H4 (cell line): ENCODE data around the gene PCDHGC3. TPM values are rescaled to one million over a fixed set of nuclear protein-coding genes. Genes with fewer than 3 reads are reported as not detected.

Experiments
- DNase-seq: peaks from one replicate; pipeline ENCODE4 v3.0.0-alpha.2; 2015; ENCODE audit warnings: low spot score
- total RNA-seq: library from RNA; depleted of rRNA; stranded (reverse); fragments of >200 nt; shearing (Covaris generic); gene quantifications from 2 replicates; pipeline ENCODE4 v1.2.3, GENCODE V29; 2014; rRNA removed

PCDHGC3 gene
- total RNA-seq, 1 experiment from 2014 or later = 61.5 TPM

- no peak for DNase-seq
Observed at GRCh38 chr5:141523991-141524390, 48.2 kb downstream of the PCDHGC3 start.

- peak; percentile 97 for DNase-seq
Observed at GRCh38 chr5:141524604-141525597, 49.1 kb downstream of the PCDHGC3 start.

GRCh38 chr5:141525653-141526052, 49.9 kb downstream of the PCDHGC3 start:
- no peak for DNase-seq

GRCh38 chr5:141527426-141527825, 51.7 kb downstream of the PCDHGC3 start:
- DNase-seq = no peak

Other genes starting within 250 kb of the PCDHGC3 start
- gene PCDHB15, start 230.6 kb upstream of the PCDHGC3 start, total RNA-seq = 0.16 and 2.1 TPM in 2 replicates
- gene SLC25A2, start 171.9 kb upstream of the PCDHGC3 start, total RNA-seq = not detected in 2 replicates
- gene TAF7, start 155.2 kb upstream of the PCDHGC3 start, total RNA-seq = 51.2 and 74.8 TPM in 2 replicates
- 0.51 and 1.6 TPM in 2 replicates for gene PCDHGA1, start 145.5 kb upstream of the PCDHGC3 start, total RNA-seq
- gene PCDHGA2, start 137.2 kb upstream of the PCDHGC3 start, total RNA-seq = 0.99 and 1.6 TPM in 2 replicates
- gene PCDHGA3, start 132.1 kb upstream of the PCDHGC3 start, total RNA-seq = 10.3 and 11.5 TPM in 2 replicates
- 0.43 and 3.1 TPM in 2 replicates for gene PCDHGB1, start 125.9 kb upstream of the PCDHGC3 start, total RNA-seq
- gene PCDHGA4, start 120.9 kb upstream of the PCDHGC3 start, total RNA-seq = 0.74 and 0.97 TPM in 2 replicates
- 1.6 and 1.9 TPM in 2 replicates for gene PCDHGB2, start 116.0 kb upstream of the PCDHGC3 start, total RNA-seq
- gene PCDHGA5, start 111.8 kb upstream of the PCDHGC3 start, total RNA-seq = 0.49 and 0.50 TPM in 2 replicates
- gene PCDHGB3, start 105.7 kb upstream of the PCDHGC3 start, total RNA-seq = 0.87 and 1.2 TPM in 2 replicates
- 0.97 and 1.5 TPM in 2 replicates for gene PCDHGA6, start 102.1 kb upstream of the PCDHGC3 start, total RNA-seq
- gene PCDHGA7, start 93.2 kb upstream of the PCDHGC3 start, total RNA-seq = 0.27 and 0.29 TPM in 2 replicates
- 0.16 and 0.21 TPM in 2 replicates for gene PCDHGB4, start 88.3 kb upstream of the PCDHGC3 start, total RNA-seq
- gene PCDHGA8, start 83.3 kb upstream of the PCDHGC3 start, total RNA-seq = 0.39 and 0.74 TPM in 2 replicates
- gene PCDHGB5, start 78.0 kb upstream of the PCDHGC3 start, total RNA-seq = 0.04 and 0.43 TPM in 2 replicates
- gene PCDHGA9, start 73.2 kb upstream of the PCDHGC3 start, total RNA-seq = 1.1 and 1.8 TPM in 2 replicates
- gene PCDHGB6, start 67.9 kb upstream of the PCDHGC3 start, total RNA-seq = 0.02 and 0.33 TPM in 2 replicates
- 1.4 and 1.9 TPM in 2 replicates for gene PCDHGA10, start 63.0 kb upstream of the PCDHGC3 start, total RNA-seq
- 0.58 and 1.4 TPM in 2 replicates for gene PCDHGB7, start 58.3 kb upstream of the PCDHGC3 start, total RNA-seq
- 0.66 and 1.3 TPM in 2 replicates for gene PCDHGA11, start 54.9 kb upstream of the PCDHGC3 start, total RNA-seq
- 0.14 and 0.76 TPM in 2 replicates for gene PCDHGA12, start 45.5 kb upstream of the PCDHGC3 start, total RNA-seq
- gene PCDHGC4, start 9.1 kb downstream of the PCDHGC3 start, total RNA-seq = 0.10 TPM in 1 of 2 replicates, not detected in the other
- 0.06 and 0.18 TPM in 2 replicates for gene PCDHGC5, start 13.1 kb downstream of the PCDHGC3 start, total RNA-seq
- 24.3 and 40.7 TPM in 2 replicates for gene DIAPH1, start 143.0 kb downstream of the PCDHGC3 start, total RNA-seq
- 76.5 and 82.1 TPM in 2 replicates for gene HDAC3, start 160.9 kb downstream of the PCDHGC3 start, total RNA-seq
- gene RELL2, start 161.0 kb downstream of the PCDHGC3 start, total RNA-seq = 4.5 and 8.4 TPM in 2 replicates
- gene FCHSD1, start 175.5 kb downstream of the PCDHGC3 start, total RNA-seq = 5.9 and 11.0 TPM in 2 replicates
- gene ARAP3, start 206.3 kb downstream of the PCDHGC3 start, total RNA-seq = 4.4 and 4.8 TPM in 2 replicates